GM18508 (cell line): ENCODE data around the gene RSPH3.
"Not testable (repeated sequence)": the region's sequence is repeated elsewhere in the genome, so short reads cannot be mapped to it uniquely, and the experiment has no call there.

Source experiments
- ATAC-seq: cut with Tn5 transposase; IDR thresholded peaks from one replicate; pipeline ENCODE4 v1.9.1; 2021; ENCODE audit warnings: moderate number of reproducible peaks; ENCODE audit not compliant: insufficient read depth, unreplicated experiment

Gene RSPH3

GRCh38 chr6:159030168-159030567, 30.2 kb upstream of the RSPH3 start:
- no peak for ATAC-seq

DNA sequence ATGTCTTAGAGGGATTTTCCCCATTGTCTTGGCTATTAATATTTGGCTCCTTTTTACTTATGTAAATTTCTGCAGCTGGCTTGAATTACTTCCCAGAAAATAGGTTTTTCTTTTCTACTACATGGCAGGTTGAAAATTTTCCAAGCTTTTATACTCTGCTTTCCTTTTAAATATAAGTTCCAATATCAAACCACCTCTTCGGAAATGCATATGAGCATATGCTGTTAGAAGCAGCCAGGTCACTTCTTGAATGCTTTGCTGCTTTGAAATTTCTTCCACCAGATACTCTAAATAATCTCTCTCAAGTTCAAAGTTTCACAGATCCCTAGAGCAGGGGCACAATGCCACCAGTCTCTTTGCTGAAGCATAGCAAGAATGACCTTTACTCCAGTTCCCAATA, 25.2 kb upstream of the RSPH3 start:
- not testable (repeated sequence) for ATAC-seq

- ATAC-seq, result no peak
These were observed 23.9 kb upstream of the RSPH3 start for GRCh38 chr6:159023893-159024292.

DNA sequence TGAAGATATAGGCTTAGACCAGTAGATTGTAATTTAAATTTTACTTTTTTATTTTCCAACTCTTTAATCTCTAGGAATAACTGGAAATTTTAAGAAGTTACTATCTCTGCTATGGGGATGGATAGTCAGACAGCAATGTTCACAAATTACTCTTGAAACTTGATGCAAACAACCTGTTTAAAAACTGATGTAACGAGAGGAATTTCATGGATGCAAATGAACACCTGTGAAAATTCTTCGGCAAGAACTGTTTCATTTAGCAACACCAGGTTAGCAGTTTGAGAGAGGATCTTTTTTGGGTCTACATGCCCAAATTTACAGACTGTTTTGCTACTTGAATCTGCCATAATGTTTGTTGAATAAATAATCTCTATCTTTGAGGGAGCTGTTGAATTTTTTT, 20.0 kb upstream of the RSPH3 start:
- ATAC-seq, result no peak

GRCh38 chr6:159017757-159018559, 18.0 kb upstream of the RSPH3 start:
- ATAC-seq, result no peak

DNA sequence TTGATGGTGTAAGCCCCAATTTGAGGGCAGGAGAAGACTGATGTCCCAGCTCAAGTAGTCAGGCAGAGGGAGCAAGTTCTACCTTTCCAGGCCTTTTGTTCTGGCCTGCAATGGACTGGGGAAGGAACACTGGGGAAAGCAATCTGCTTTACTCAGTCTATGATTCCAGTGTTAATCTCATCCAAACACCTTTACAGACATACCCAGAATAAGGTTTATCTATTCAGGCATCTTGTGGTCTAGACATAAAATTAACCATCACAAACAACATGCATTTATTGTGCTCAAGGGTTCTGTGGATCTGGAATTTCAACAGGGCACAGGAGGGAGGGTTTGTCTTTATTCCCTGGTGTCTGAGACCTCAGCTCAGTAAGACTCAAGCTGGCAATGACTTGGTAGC, 14.4 kb upstream of the RSPH3 start:
- ATAC-seq, result no peak

GRCh38 chr6:159013229-159013628, 13.2 kb upstream of the RSPH3 start:
- no peak for ATAC-seq

- ATAC-seq, result no peak
These were observed 12.2 kb upstream of the RSPH3 start for GRCh38 chr6:159012201-159012600.

GRCh38 chr6:159010037-159010612, 10.1 kb upstream of the RSPH3 start:
- ATAC-seq, result not testable (repeated sequence)

- ATAC-seq, result no peak
These were observed 8.8 kb upstream of the RSPH3 start for GRCh38 chr6:159008656-159009288.

DNA sequence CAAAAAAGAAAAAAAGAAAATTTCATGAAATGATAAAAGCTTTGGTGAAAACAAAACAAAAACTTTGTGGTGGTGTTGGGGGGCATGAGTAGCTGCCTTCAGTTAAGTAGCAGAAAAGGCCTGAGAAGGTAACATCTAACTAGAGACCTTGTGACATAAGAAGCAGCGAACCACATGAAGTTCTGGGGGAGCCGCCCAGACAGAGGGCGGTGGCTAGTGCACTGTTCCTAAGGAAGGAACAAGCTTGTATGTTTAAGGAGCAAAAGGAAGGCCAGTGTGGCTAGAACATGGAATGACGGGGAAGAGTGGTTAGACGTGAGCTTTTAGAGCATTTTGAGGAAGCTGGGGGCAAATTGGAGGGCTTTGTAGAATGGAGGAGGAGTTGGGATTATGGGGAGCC, 7.5 kb upstream of the RSPH3 start:
- no peak for ATAC-seq

DNA sequence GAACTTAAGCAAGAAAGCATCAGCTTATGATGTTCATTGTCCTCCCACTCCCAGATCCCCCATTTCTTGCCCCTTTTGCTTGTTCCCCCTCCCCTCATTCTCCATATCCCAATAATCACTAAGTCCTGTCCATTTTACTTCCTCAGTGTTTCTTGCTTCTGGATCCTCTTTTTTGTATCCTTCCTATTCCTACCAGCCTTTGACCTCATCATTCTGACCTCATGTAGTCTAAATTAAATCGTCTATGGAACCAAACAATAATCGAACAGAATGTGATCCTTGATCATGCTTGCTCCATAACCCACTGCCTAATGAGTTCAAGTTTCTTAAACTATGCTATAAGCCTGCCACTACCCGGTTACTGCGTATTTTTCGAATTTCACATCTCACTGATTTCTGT, 5.4 kb upstream of the RSPH3 start:
- ATAC-seq, result no peak

DNA sequence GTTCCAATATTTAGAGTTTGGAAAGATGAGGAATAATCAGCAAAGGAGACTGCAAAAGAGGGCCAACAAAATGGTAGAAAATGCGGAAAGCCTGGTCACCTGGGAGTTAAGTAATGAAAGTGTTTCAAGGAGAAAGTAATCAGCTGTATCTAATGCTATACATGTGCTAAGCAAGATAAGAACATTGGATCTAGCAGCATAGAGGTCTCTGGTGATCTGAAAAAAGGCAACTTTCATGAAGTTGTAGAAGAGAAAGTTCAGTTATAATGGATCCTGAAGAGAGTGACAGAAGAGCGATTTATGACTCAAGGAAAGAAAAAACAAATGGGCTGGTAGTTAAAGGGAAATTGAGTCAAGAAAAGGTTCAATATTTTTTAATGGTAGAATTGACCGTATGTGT, 4.6 kb upstream of the RSPH3 start:
- no peak for ATAC-seq

DNA sequence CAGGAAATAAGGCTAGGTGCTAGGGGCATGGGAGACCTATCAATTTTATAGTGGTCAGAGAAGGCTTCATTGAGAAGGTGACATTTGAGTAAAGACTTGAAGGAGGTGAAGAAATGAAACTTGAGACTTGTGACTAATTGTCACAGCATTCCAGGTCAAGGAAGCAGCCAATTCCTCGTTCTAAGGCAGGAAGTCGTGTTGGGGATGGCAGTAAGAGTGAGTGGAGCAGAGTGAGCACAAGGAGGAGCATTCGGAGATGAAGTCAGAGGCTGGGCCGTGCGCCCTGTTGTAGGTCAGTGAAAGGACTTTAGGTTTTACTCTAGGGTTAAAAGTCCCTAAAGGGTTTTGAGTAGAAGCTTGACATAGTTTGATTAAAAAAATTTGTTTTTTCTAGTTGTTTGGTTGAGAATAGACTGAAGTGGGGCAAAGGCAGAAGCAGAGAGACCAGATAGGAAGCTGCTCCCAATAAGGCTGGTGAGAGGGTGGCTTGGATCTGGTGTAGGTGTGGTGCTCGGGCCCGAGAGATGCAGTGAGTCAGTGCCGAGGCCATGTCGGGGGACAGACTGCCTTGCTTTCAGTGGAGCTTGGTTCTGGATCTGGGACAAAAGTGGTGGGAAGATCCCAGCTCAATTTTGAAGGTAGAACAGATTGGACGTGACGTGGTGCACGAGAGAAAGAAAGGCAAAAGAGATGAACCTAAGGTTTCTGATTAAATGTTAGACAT, 2.6 kb upstream of the RSPH3 start:
- no peak for ATAC-seq

DNA sequence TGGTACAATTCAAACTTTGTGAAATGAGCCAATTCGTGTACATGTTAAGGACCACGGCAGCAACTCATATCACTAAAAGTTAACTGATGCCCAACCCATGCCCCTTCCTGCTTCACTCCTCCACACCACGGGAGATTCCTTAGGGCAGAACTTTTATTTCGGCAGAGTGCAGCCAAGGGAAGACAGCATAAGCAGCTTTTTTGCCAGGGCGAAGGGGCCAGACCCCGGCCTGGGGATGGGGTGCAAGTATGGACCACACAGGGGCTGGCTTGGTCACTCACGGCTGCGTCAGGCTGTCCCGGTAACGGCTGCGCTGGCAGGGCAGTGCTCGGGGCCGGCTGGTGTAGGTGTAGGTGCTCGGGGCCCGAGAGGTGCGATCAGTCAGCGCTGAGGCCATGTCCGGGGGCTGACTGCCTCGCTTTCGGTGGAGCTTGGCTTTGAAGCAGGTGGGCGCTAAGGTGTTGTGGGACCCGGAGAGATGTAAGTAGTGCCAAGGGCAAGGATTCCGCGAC, 792 bp downstream of the RSPH3 start:
- peak; percentile 14 for ATAC-seq

DNA sequence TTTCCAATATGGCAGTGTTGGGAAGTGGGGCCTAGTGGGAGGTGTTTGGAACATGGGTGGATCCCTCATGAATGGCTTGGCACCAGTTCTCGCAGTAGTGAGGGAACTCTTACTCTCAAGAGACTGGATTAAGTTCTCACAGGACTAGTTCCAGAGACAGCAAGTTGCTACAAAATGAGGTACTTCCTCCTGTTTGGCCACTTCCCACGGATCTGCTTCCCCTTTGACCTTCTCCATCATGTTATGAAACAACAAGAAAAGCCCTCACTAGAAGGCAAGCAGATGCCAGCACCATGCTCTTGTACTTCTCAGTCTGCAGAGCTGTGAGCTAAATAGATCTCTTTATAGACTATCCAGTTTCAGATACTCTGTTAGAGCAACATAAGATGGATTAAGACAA, 3.1 kb downstream of the RSPH3 start:
- ATAC-seq, result no peak

GRCh38 chr6:158993639-158994038, 6.4 kb downstream of the RSPH3 start:
- no peak for ATAC-seq

DNA sequence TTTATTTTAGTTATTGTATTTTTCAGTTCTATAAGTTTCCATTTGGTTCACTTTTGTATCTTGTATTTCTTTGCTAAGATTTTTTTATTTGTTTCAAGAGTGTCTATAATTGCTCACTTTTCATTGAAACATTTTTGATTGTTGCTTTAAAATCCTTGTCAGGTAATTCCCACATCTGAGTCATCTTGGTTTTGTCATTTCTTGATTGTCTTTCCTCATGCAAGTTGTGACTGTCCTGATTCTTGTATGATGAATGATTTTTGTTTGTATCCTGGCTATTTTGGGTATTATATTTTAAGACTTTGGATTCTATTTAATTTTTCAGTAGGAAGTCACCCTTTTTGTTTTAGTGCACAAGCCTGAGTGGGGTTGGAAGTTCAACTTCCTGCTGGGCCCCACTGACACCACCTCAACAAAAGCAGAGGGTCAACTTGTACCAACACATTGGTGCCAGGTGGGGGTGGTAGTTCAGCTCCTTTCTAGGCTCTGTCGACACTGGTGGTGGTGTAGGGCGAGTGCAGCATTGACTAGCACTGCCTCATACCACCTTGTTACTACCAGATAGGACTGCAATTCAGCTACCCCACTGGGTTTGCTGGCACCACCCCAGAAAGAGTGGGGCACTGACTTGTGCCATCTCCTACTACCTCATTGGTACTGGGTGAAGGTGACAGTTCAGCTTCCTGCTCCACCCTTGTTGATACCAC, 8.8 kb downstream of the RSPH3 start:
- no peak for ATAC-seq

- ATAC-seq, result not testable (repeated sequence)
These were observed 10.3 kb downstream of the RSPH3 start for GRCh38 chr6:158989711-158990110.

DNA sequence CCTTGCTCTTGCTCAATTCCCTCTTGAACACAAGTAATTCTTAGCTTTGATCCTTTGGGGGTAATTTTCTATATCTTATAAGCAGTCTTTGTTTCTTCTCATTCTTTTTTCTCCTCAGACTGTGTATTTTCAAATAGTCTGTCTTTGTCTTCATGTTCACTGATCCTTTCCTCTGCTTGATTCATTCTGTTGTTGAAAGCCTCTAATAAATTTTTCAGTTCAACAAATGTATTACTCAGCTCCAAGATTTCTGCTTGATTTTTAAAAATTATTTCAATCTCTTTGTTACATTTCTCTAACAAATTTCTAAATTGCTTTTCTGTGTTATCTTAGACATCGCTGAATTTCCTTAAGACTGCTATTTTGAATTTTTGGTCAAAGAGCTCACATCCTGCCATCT, 11.5 kb downstream of the RSPH3 start:
- no peak for ATAC-seq
